GM12878 (cell line): ENCODE measurements around the gene KLF12. TPM values are rescaled to one million over a fixed set of nuclear protein-coding genes. Genes with fewer than 3 reads are reported as not detected.

Experiments used
- ATAC-seq: fragments of 200-7000 bp; cut with Tn5 transposase; 3 replicates; pipeline ENCODE4 v1.9.1; 2020; ENCODE audit warnings: mild to moderate bottlenecking, moderate library complexity
- BruUV-seq: library from RNA; stranded (reverse); fragments of 400-500 nt; replicated peaks from 2 replicates; lab custom pipeline; 2021; lab: Mats Ljungman, UMichigan
- CTCF ChIA-PET: fragments of 300-600 bp; sonication (Branson Sonifier 250); formaldehyde crosslinking; extraction: SDS; loops from one replicate; lab custom pipeline; 2021; ENCODE audit warnings: inconsistent platforms; lab: Yijun Ruan, JAX
- POLR2A ChIA-PET: fragments of 350-600 bp; formaldehyde crosslinking; extraction: SDS; loops from one replicate; lab custom pipeline; 2021; ENCODE audit warnings: inconsistent platforms; lab: Charles Lee
- RAD21 ChIA-PET: fragments of 300-600 bp; sonication (Branson Sonifier 250); formaldehyde crosslinking; loops from one replicate; lab custom pipeline; 2023; ENCODE audit warnings: antibody characterized with exemption; ENCODE audit not compliant: unreplicated experiment; lab: Charles Lee
- SMC1A ChIA-PET: fragments of 300-600 bp; sonication (Branson Sonifier 250); formaldehyde crosslinking; loops from one replicate; lab custom pipeline; 2023; ENCODE audit not compliant: unreplicated experiment, uncharacterized antibody; lab: Charles Lee
- DNase-seq: peaks from one replicate; pipeline ENCODE4 v3.0.0-alpha.2; 2011; ENCODE audit warnings: low read depth, low spot score
- FAIRE-seq: peaks from 3 replicates; lab custom pipeline; 2011; peaks lifted over from hg19 to GRCh38; lab: Jason Lieb, UNC
- H2AFZ ChIP-seq: 2 replicates; pipeline ENCODE4 v1.6.0; 2011; ENCODE audit warnings: low read depth, low read length, control low read depth; ENCODE audit not compliant: control insufficient read depth
- H3K27ac ChIP-seq: 2 replicates; pipeline ENCODE4 v1.5.1; 2011; ENCODE audit warnings: control low read depth; ENCODE audit not compliant: control insufficient read depth, insufficient read depth
- H3K27me3 ChIP-seq, 2 experiments: replicated peaks in 1 of 2; 2 replicates each; pipeline versions ENCODE4 v1.6.0 to v1.6.1; 2011; ENCODE audit warnings: low read length in 1 of 2; ENCODE audit not compliant: control insufficient read depth in 2 of 2, insufficient read depth in 2 of 2
- H3K36me3 ChIP-seq, 2 experiments: 2 replicates each; pipeline ENCODE4 v1.5.1; 2011; ENCODE audit warnings: low read length in 1 of 2; ENCODE audit not compliant: control insufficient read depth in 2 of 2, insufficient read depth in 2 of 2
- H3K4me1 ChIP-seq: 2 replicates; pipeline ENCODE4 v1.6.1; 2011; ENCODE audit warnings: mild to moderate bottlenecking, low read length, moderate library complexity, mixed read lengths; ENCODE audit not compliant: control insufficient read depth, insufficient read depth
- H3K4me2 ChIP-seq: 2 replicates; pipeline ENCODE4 v1.6.0; 2011; ENCODE audit warnings: control low read depth; ENCODE audit not compliant: control insufficient read depth, insufficient read depth
- H3K4me3 ChIP-seq: fragments of 200-600 bp; sonication (generic); 2 replicates; pipeline ENCODE4 v1.5.1; 2016
- H3K79me2 ChIP-seq: 2 replicates; pipeline ENCODE4 v1.6.0; 2011; ENCODE audit warnings: low read length; ENCODE audit not compliant: control insufficient read depth, insufficient read depth
- H3K9ac ChIP-seq: 2 replicates; pipeline ENCODE4 v1.8.0; 2011; ENCODE audit warnings: low read length, control low read depth, mixed read lengths; ENCODE audit not compliant: control insufficient read depth, insufficient read depth
- H3K9me3 ChIP-seq: replicated peaks from 3 replicates; pipeline ENCODE4 v1.5.1; 2011; ENCODE audit warnings: mild to moderate bottlenecking, low read length; ENCODE audit not compliant: control insufficient read depth, insufficient read depth
- H4K20me1 ChIP-seq: 2 replicates; pipeline ENCODE4 v1.6.0; 2011; ENCODE audit not compliant: control insufficient read depth, insufficient read depth
- BCLAF1 ChIP-seq: fragments of 450-650 bp; IDR thresholded peaks from 2 replicates; pipeline ENCODE4 v1.6.1; 2017; ENCODE audit warnings: antibody characterized with exemption, mild to moderate bottlenecking, moderate library complexity
- BHLHE40 ChIP-seq, 2 experiments: fragments of 450-650 bp in 1 of 2; IDR thresholded peaks; 2 replicates each; pipeline ENCODE4 v1.6.1; 2011 to 2017; ENCODE audit warnings: low read depth in 2 of 2, borderline replicate concordance in 1 of 2, improper control_type of control experiment in 1 of 2, low read length in 1 of 2, mild to moderate bottlenecking in 1 of 2
- CEBPB ChIP-seq, 2 experiments: fragments of 150-350 bp in 1 of 2; IDR thresholded peaks; 2 replicates each; pipeline ENCODE4 v1.6.1; 2012 to 2014; ENCODE audit warnings: low read depth in 2 of 2, low read length in 2 of 2, borderline replicate concordance in 1 of 2, inconsistent platforms in 1 of 2
- EZH2 ChIP-seq: IDR thresholded peaks from 2 replicates; pipeline ENCODE4 v1.6.1; 2012; ENCODE audit warnings: low read depth, mild to moderate bottlenecking, control low read depth, inconsistent platforms, low read length, borderline replicate concordance; ENCODE audit not compliant: control insufficient read depth
- FOXM1 ChIP-seq: IDR thresholded peaks from 2 replicates; pipeline ENCODE4 v1.6.1; 2012; ENCODE audit warnings: low read depth, mild to moderate bottlenecking, inconsistent platforms, low read length, moderate library complexity
- JUNB ChIP-seq: IDR thresholded peaks from 2 replicates; pipeline ENCODE4 v1.6.1; 2016; ENCODE audit warnings: antibody characterized with exemption, mild to moderate bottlenecking
- POLR2A ChIP-seq: IDR thresholded peaks from 2 replicates; pipeline ENCODE4 v1.6.1; 2011; ENCODE audit warnings: low read depth, mild to moderate bottlenecking, low read length
- RAD21 ChIP-seq: IDR thresholded peaks from 2 replicates; pipeline ENCODE4 v1.6.1; 2011; ENCODE audit warnings: mild to moderate bottlenecking, low read depth, low read length, moderate library complexity; ENCODE audit not compliant: insufficient read depth
- RBBP5 ChIP-seq: fragments of 200-600 bp; sonication (generic); conservative IDR thresholded peaks from 2 replicates; pipeline ENCODE4 v1.6.1; 2016
- SMAD1 ChIP-seq: fragments of 450-650 bp; IDR thresholded peaks from 2 replicates; pipeline ENCODE4 v1.6.1; 2018; ENCODE audit warnings: mild to moderate bottlenecking, low read depth; ENCODE audit not compliant: partially characterized antibody
- SUPT20H ChIP-seq: IDR thresholded peaks from 2 replicates; pipeline ENCODE4 v1.6.1; 2011; ENCODE audit warnings: low read depth, mild to moderate bottlenecking, low read length, moderate library complexity, borderline replicate concordance; ENCODE audit not compliant: control insufficient read depth
- TBL1XR1 ChIP-seq: IDR thresholded peaks from 2 replicates; pipeline ENCODE4 v1.6.1; 2012; ENCODE audit warnings: low read depth, low read length, improper control_type of control experiment
- TCF7 ChIP-seq: IDR thresholded peaks from 2 replicates; pipeline ENCODE4 v1.6.1; 2014; ENCODE audit warnings: antibody characterized with exemption, borderline replicate concordance
- ZNF24 ChIP-seq: fragments of 450-650 bp; IDR thresholded peaks from 2 replicates; pipeline ENCODE4 v1.6.1; 2017; ENCODE audit warnings: antibody characterized with exemption, mild to moderate bottlenecking
- ZNF384 ChIP-seq: IDR thresholded peaks from 2 replicates; pipeline ENCODE4 v1.6.1; 2012; ENCODE audit warnings: low read depth, mild to moderate bottlenecking, low read length, improper control_type of control experiment, borderline replicate concordance
- ZNF622 ChIP-seq: fragments of 450-650 bp; IDR thresholded peaks from 2 replicates; pipeline ENCODE4 v1.6.1; 2017; ENCODE audit warnings: mild to moderate bottlenecking, inconsistent platforms
- ZSCAN29 ChIP-seq: fragments of 450-650 bp; IDR thresholded peaks from 2 replicates; pipeline ENCODE4 v1.6.1; 2017; ENCODE audit warnings: mild to moderate bottlenecking, moderate library complexity
- in situ Hi-C: fragments of 300-500 bp; cut with MboI; formaldehyde crosslinking; loops from 9 replicates; pipeline ENCODE4 v1.14.3; 2018; ENCODE audit warnings: mixed read lengths
- intact Hi-C: fragments of 100-400 bp; cut with micrococcal nuclease; formaldehyde crosslinking; loops from one replicate; pipeline ENCODE4 v1.14.2; 2022; ENCODE audit not compliant: unreplicated experiment
- polyA plus RNA-seq, 11 experiments: library from polyadenylated mRNA; depleted of rRNA in 4 of 11; unstranded in 6 of 11; stranded (reverse) in 5 of 11; fragments of >200 nt; fragmentation: Nextera tagmentation in 4 of 11; fragmentation: Illumina TruSeq in 1 of 11; extraction: Ambion mirVana in 4 of 11; extraction: Trizol in 1 of 11; gene quantifications; 1 replicate in 1 of 11; 2 replicates in 10 of 11; pipeline versions ENCODE4 v1.2.1 to v1.2.3, GENCODE V29; 2011 to 2016; ENCODE audit warnings: inconsistent platforms in 2 of 11, missing spikeins in 2 of 11, low read depth in 1 of 11
- total RNA-seq, 4 experiments: library from RNA; depleted of rRNA in 3 of 4; stranded (reverse); fragments of >200 nt in 3 of 4; fragmentation: Illumina TruSeq in 1 of 4; extraction: Trizol in 1 of 4; gene quantifications; 2 replicates each; pipeline versions ENCODE4 v1.2.1 to v1.2.3, GENCODE V29; 2013 to 2021
- TF ChIP-seq, protein P1 (sequence below): fragments of 450-650 bp; IDR thresholded peaks from 2 replicates; pipeline ENCODE4 v1.6.1; 2016; ENCODE audit warnings: mild to moderate bottlenecking, moderate library complexity, borderline replicate concordance

Gene KLF12
- total and polyA plus RNA-seq, 10 of the 15 experiments (the other 5 are each of a cell fraction or from before 2014, with no cell fraction given), result 0.11 to 11.4 (median 0.98) TPM

GRCh38 chr13:74111399-74111798, 22.8 kb downstream of the KLF12 start:
- in situ Hi-C loops, result no loop called here
- no peak overlapping the region for H3K4me3 ChIP-seq
- H2AFZ ChIP-seq, result no peak overlapping the region
- no peak for DNase-seq
- BruUV-seq, result no TSS peak
- POLR2A ChIA-PET, result no interaction called here
- no peak overlapping the region for H3K27ac ChIP-seq
- TF ChIP-seq EZH2, result no peak
- TF ChIP-seq TCF7, result no peak
- TF ChIP-seq ZSCAN29, result no peak
- TF ChIP-seq RBBP5, result no peak
- no peak for TF ChIP-seq BCLAF1
- TF ChIP-seq ZNF622, result no peak
- no peak for TF ChIP-seq FOXM1
- TF ChIP-seq JUNB, result no peak
- no peak for TF ChIP-seq CEBPB (IDR thresholded peaks at IDR 0.05; ENCODE audit: borderline replicate concordance in 1 of 2, low read depth in 2 of 2, low read length in 2 of 2)
- TF ChIP-seq, protein P1, sequence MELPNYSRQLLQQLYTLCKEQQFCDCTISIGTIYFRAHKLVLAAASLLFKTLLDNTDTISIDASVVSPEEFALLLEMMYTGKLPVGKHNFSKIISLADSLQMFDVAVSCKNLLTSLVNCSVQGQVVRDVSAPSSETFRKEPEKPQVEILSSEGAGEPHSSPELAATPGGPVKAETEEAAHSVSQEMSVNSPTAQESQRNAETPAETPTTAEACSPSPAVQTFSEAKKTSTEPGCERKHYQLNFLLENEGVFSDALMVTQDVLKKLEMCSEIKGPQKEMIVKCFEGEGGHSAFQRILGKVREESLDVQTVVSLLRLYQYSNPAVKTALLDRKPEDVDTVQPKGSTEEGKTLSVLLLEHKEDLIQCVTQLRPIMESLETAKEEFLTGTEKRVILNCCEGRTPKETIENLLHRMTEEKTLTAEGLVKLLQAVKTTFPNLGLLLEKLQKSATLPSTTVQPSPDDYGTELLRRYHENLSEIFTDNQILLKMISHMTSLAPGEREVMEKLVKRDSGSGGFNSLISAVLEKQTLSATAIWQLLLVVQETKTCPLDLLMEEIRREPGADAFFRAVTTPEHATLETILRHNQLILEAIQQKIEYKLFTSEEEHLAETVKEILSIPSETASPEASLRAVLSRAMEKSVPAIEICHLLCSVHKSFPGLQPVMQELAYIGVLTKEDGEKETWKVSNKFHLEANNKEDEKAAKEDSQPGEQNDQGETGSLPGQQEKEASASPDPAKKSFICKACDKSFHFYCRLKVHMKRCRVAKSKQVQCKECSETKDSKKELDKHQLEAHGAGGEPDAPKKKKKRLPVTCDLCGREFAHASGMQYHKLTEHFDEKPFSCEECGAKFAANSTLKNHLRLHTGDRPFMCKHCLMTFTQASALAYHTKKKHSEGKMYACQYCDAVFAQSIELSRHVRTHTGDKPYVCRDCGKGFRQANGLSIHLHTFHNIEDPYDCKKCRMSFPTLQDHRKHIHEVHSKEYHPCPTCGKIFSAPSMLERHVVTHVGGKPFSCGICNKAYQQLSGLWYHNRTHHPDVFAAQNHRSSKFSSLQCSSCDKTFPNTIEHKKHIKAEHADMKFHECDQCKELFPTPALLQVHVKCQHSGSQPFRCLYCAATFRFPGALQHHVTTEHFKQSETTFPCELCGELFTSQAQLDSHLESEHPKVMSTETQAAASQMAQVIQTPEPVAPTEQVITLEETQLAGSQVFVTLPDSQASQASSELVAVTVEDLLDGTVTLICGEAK, result no peak
- TF ChIP-seq ZNF24, result no peak
- no peak for TF ChIP-seq POLR2A
- no peak for TF ChIP-seq SUPT20H
- no peak for TF ChIP-seq SMAD1
- TF ChIP-seq RAD21, result no peak
- TF ChIP-seq BHLHE40 (IDR thresholded peaks at IDR 0.05; ENCODE audit: borderline replicate concordance in 1 of 2, low read depth in 2 of 2, low read length in 1 of 2), result no peak
- no peak for TF ChIP-seq TBL1XR1
- TF ChIP-seq ZNF384, result no peak
- TF ChIP-seq, all 136 proteins: peak for 0
- H3K36me3 ChIP-seq, result no peaks in the 10 kb centered on the region
- peaks cover 2% of the 10 kb centered on the region; the same call in 2 of the 3 replicates for H3K9me3 ChIP-seq
- no peak overlapping the region for H3K9ac ChIP-seq
- ATAC-seq (no peak), FAIRE-seq (no peak)
- no peaks in the 10 kb centered on the region for H3K27me3 ChIP-seq
- no peaks in the 10 kb centered on the region for H3K4me1 ChIP-seq
- ChIA-PET SMC1A (no interaction called here), RAD21 (interaction anchor here (1.0 to 1.1 kb wide), 2 partner anchors 49 to 86 kb away, joined by 3 read pairs; no protein-coding TSS in a partner anchor), CTCF (no interaction called here)
- intact Hi-C loops, result no loop called here
- H3K79me2 ChIP-seq, result no peaks in the 10 kb centered on the region
- H4K20me1 ChIP-seq, result no peaks in the 10 kb centered on the region
- H3K4me2 ChIP-seq, result no peak overlapping the region
